GM12875 (cell line): ENCODE measurements around the gene HOXB8.

ENCODE experiments used
- H3K4me3 ChIP-seq: one replicate; pipeline ENCODE4 v1.5.1; 2011; ENCODE audit warnings: low read depth, low read length, control low read depth
- CTCF ChIP-seq: IDR thresholded peaks from 2 replicates; pipeline ENCODE4 v1.5.1; 2011; ENCODE audit warnings: low read depth, mild to moderate bottlenecking, control low read depth, inconsistent platforms, low read length, moderate library complexity, borderline replicate concordance; ENCODE audit not compliant: insufficient read depth

HOXB8 gene

DNA sequence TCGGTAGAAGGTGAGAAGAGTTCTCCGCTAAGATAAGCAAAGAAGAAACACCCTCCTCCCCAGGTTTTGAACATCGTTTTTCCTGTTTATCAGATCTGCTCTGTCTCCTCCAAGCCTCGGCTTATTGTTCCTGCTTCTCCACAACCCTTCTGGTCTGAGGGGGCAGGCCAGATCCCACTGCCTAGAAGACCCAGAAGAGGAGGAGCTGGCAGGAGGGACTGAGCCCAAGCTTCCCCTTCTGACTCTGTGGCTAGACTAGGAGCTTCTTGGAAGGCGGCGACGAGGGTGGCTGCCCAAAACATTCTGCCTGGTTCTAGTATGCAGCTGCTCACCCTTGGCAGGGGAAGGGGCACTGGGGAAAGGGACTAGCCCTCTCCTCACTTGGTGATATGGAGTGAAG is 16.4 kb downstream of the HOXB8 start:
- no peak overlapping the region for H3K4me3 ChIP-seq
- TF ChIP-seq CTCF: no peak

GRCh38 chr17:48597778-48598631 is 17.1 kb downstream of the HOXB8 start:
- TF ChIP-seq CTCF: no peak
- peak overlapping the region; percentile 52 for H3K4me3 ChIP-seq

- peak overlapping the region; percentile 52 for H3K4me3 ChIP-seq
- TF ChIP-seq CTCF: no peak
These were observed 17.6 kb downstream of the HOXB8 start for GRCh38 chr17:48597528-48597777.

DNA sequence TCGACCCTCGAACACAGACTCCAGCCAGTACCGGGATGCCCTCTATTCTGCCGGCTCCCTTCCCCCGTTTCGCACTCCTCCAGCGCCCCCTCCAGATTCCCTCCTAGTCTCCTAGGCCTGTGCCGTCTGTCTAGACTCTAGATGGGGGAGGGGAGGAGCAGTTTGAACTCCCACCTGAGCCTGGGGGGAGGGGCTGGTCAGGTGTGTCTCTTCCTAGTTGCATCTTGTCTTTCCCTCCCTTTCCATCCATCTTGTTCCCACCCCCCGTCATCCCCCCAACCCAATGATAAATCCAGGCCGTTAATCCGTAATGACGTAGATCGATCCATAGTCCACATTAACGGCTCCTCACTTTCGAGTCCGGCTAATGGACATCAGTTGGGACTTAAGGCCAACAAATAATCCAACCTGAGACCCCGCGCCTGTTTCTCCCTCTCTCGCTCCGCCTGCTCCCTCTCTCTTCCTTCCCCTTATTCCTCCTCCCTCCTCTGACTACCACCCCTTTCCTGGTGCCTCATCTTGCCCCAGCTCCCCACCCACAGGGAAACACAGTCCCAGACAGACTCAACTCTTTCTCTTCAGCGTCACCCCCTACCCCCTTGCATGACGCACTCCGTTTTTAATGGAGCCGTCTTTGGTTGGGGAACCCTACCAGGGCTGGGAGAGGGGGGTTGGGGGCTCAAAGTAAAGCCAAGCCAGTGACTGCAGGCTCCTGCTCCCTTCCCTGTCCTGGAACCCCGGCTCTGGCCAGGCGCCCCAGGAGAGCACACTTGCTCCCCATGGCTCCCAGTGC is 18.2 kb downstream of the HOXB8 start:
- TF ChIP-seq CTCF: no peak
- H3K4me3 ChIP-seq: peak overlapping the region; percentile 52

- peak overlapping the region; percentile 0 for H3K4me3 ChIP-seq
- TF ChIP-seq CTCF: no peak
These were observed 18.9 kb downstream of the HOXB8 start for GRCh38 chr17:48596000-48596734.

DNA sequence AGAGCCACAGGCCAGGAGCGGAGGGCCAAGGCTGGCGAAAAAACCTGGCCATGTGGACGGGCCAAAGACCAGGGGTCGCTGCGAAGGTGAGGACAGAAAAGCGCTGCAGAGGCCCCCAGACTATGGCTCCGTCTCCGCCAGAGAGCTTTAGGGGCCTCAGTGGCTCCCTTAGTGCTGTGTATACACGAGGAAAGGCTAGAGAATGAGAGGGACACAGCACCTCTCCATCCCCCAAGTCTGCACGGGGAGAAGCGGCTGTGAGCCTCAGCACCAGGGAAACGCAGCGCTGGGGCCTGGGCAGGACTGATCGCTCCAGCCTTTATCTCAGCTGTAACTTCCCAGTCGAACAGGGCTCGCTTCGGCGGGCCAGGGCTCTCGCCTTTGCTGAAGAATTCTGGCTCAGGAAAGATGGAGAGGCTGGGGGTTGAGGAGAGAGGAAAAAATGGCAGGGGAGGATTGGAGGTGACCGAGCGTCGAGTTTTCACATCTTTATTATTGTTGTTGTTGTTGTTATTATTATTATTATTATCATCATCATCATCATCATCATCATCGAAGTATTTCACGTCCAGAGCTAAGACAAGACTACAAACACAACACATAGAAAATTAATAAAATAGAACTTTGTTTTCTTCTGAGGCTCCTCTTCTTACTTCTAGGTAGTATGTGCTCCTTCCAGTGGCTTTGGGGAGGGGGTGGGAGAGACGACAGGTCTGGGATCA is 19.7 kb downstream of the HOXB8 start:
- TF ChIP-seq CTCF: no peak
- H3K4me3 ChIP-seq: no peak overlapping the region
